ENCODE data around the gene MRPL16. TPM values are rescaled to one million over a fixed set of nuclear protein-coding genes. Genes with fewer than 3 reads are reported as not detected.

MRPL16 gene
- total and polyA plus RNA-seq, 2 of the 13 experiments (the other 11 are each of a cell fraction or from before 2014, with no cell fraction given): 45.3 to 62.6 TPM

- Histone ChIP-seq H3K27me3 (ENCODE audit: control insufficient read depth in 1 of 2, insufficient read depth in 2 of 2, low read length in 2 of 2) (no peaks in the 10 kb centered on the region), H3K27ac (ENCODE audit: extremely low read length, insufficient read depth, low read length) (no peak overlapping the region), H3K9me3 (ENCODE audit: low read length) (no peaks in the 10 kb centered on the region), H3K9ac (ENCODE audit: insufficient read depth, low read depth, low read length) (no peak overlapping the region), H3K36me3 (replicated peaks in 1 of 2; ENCODE audit: control insufficient read depth in 1 of 2, insufficient read depth in 2 of 2, low read length in 2 of 2) (no peaks in the 10 kb centered on the region), H3K4me1 (ENCODE audit: insufficient read depth, low read length) (no peaks in the 10 kb centered on the region), H3K4me3 (replicated peaks in 1 of 3; ENCODE audit: insufficient read depth in 1 of 3, low read depth in 2 of 3, low read length in 3 of 3) (no peak overlapping the region), H2AFZ (ENCODE audit: low read length) (no peak overlapping the region), H4K20me1 (ENCODE audit: insufficient read depth, low read length) (no peaks in the 10 kb centered on the region), H3K79me2 (ENCODE audit: insufficient read depth, low read length) (no peaks in the 10 kb centered on the region), H3K4me2 (ENCODE audit: low read depth, low read length) (no peak overlapping the region)
- 31% methylated on average over 12 of the region's 12 CpGs for WGBS (ENCODE audit: low lambda C conversion rate)
- ChIA-PET CTCF (ENCODE audit: low intra/inter-chr PET ratio, low total read pairs) (no interaction called here), POLR2A (no interaction called here)
- no peak for DNase-seq (ENCODE audit: low spot score)
- no peak for ATAC-seq
- TF ChIP-seq PBX2 (CRISPR knock-in tag; IDR thresholded peaks at IDR 0.05) (no peak), ZNF781 (CRISPR knock-in tag; IDR thresholded peaks at IDR 0.05; ENCODE audit: borderline replicate concordance, not compliant biosample characterization) (no peak), POLR2AphosphoS2 (IDR thresholded peaks at IDR 0.05; ENCODE audit: low read depth, low read length) (no peak), SRSF1 (optimal IDR thresholded peaks at IDR 0.05; ENCODE audit: low read depth, low read length) (no peak), LCORL (IDR thresholded peaks at IDR 0.05) (peak; percentile 98), LCORL (CRISPR knock-in tag; IDR thresholded peaks at IDR 0.05) (no peak), ZNF501 (CRISPR knock-in tag; IDR thresholded peaks at IDR 0.05) (no peak), SNAPC2 (CRISPR knock-in tag; IDR thresholded peaks at IDR 0.05) (no peak)
- in situ Hi-C loops (cut with HindIII; ENCODE audit: extremely low pct_ligation_motif_present, low pct_unique_long_range_greater_than_20kb) (no loop called here), intact Hi-C loops (cut with micrococcal nuclease; ENCODE audit: unreplicated experiment) (no loop called here)
- no peak for FAIRE-seq
- no TSS peak for BruUV-seq (replicated peaks)
These were observed 31.7 kb upstream of the MRPL16 start for GRCh38 chr11:59842316-59842715.

- BruUV-seq (replicated peaks): no TSS peak
- H3K79me2 ChIP-seq (ENCODE audit: insufficient read depth, low read length): no peaks in the 10 kb centered on the region
- DNase-seq (ENCODE audit: low spot score) (no peak), ATAC-seq (no peak), FAIRE-seq (no peak)
- ChIA-PET POLR2A (no interaction called here), CTCF (ENCODE audit: low intra/inter-chr PET ratio, low total read pairs) (no interaction called here)
- no peak overlapping the region for H3K27ac ChIP-seq (ENCODE audit: extremely low read length, insufficient read depth, low read length)
- no peaks in the 10 kb centered on the region for H3K36me3 ChIP-seq (replicated peaks in 1 of 2; ENCODE audit: control insufficient read depth in 1 of 2, insufficient read depth in 2 of 2, low read length in 2 of 2)
- H2AFZ ChIP-seq (ENCODE audit: low read length): no peak overlapping the region
- in situ Hi-C loops (cut with HindIII; ENCODE audit: extremely low pct_ligation_motif_present, low pct_unique_long_range_greater_than_20kb): no loop called here
- H4K20me1 ChIP-seq (ENCODE audit: insufficient read depth, low read length): no peaks in the 10 kb centered on the region
- no peak overlapping the region for H3K4me3 ChIP-seq (replicated peaks in 1 of 3; ENCODE audit: insufficient read depth in 1 of 3, low read depth in 2 of 3, low read length in 3 of 3)
- no peak overlapping the region for H3K9ac ChIP-seq (ENCODE audit: insufficient read depth, low read depth, low read length)
- H3K4me1 ChIP-seq (ENCODE audit: insufficient read depth, low read length): no peaks in the 10 kb centered on the region
- H3K9me3 ChIP-seq (ENCODE audit: low read length): no peaks in the 10 kb centered on the region
- intact Hi-C loops (cut with micrococcal nuclease; ENCODE audit: unreplicated experiment): no loop called here
- 22% methylated on average over 2 of the region's 2 CpGs for WGBS (ENCODE audit: low lambda C conversion rate)
- no peaks in the 10 kb centered on the region for H3K27me3 ChIP-seq (ENCODE audit: control insufficient read depth in 1 of 2, insufficient read depth in 2 of 2, low read length in 2 of 2)
- H3K4me2 ChIP-seq (ENCODE audit: low read depth, low read length): no peak overlapping the region
- TF ChIP-seq HCFC1 (IDR thresholded peaks at IDR 0.05; ENCODE audit: low read depth, low read length): no peak
- no peak for TF ChIP-seq ZNF564 (CRISPR knock-in tag; IDR thresholded peaks at IDR 0.05)
- no peak for TF ChIP-seq SATB2 (CRISPR knock-in tag; IDR thresholded peaks at IDR 0.05)
- no peak for TF ChIP-seq ZNF318 (CRISPR knock-in tag; IDR thresholded peaks at IDR 0.05)
These were observed 30.9 kb upstream of the MRPL16 start for GRCh38 chr11:59841514-59841913.
